ENCODE results near the gene PBOV1. TPM values are rescaled to one million over a fixed set of nuclear protein-coding genes. Genes with fewer than 3 reads are reported as not detected.
A peak's percentile ranks its signal among the peaks of the same experiment; 100 is the strongest.

The PBOV1 gene
- total and polyA plus RNA-seq, 4 donors, result 0.04 TPM; not detected in 3

DNA sequence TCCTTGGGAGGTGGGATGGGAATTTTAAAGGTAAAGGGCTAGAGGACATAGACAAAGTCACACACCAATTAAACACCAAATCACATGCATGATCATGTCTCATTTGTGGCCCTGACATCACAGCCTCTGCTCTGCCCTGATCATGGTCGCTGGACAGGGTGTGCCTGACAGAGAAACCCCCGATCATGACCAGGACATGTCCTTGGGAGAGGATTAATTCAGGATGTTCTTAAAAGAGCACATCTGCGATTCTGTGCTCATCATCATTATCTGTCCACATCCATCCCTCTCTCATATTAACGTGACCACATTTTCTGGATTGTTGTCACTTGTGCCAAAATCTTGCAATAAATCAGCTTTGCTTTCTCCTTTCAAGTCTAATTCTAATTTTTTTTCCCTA is 7.7 kb upstream of the PBOV1 start:
- DNase-seq (no peak), ATAC-seq (ENCODE audit: insufficient read depth, low FRiP score) (no peak)
- WGBS, 2 donors, result 85 to 98% methylated on average over 4 of the region's 4 CpGs

DNA sequence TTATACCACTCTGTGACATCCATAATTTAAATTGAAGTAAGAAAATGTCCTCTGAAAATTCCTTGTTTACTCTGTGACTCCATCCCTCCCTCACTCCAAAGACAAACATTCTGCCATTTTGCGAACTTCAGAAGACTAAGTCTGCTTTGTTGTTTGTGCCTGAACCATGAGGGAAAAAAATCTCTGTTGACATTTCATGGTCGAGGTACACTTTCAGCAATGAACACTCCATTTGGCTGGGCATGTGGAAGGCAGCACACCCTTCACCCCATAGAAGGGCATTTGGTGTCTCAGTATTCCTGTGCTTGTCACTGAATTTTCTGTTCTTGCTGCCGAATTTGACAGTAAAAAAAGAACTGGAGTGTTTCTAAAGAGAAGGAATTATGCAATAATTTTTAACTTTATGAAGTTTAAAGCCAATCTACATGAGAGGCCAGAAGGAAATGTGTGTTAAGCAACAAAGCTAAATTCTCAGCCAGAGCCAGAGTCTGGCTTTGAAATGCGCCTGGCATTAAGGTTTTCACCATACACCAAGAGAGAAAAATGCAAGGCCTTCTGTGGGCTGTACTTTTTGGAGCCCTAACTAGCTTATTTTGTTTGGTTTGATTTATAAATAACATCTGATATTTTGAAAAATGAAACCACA is 4.7 kb upstream of the PBOV1 start:
- no peak for DNase-seq
- peaks cover 0 to 3% (median 0%) of the 10 kb centered on the region in 4 donors for H3K36me3 ChIP-seq (ENCODE audit: control insufficient read depth in 4 of 4, insufficient read depth in 4 of 4, low read length in 4 of 4)
- ATAC-seq (ENCODE audit: insufficient read depth, low FRiP score), result no peak
- H3K9me3 ChIP-seq (ENCODE audit: control insufficient read depth in 4 of 4, insufficient read depth in 3 of 4, low read length in 3 of 4), result no peaks in the 10 kb centered on the region
- no peak overlapping the region for H3K9ac ChIP-seq (ENCODE audit: insufficient read depth in 1 of 2, low read length in 2 of 2)
- TF ChIP-seq, protein P1, sequence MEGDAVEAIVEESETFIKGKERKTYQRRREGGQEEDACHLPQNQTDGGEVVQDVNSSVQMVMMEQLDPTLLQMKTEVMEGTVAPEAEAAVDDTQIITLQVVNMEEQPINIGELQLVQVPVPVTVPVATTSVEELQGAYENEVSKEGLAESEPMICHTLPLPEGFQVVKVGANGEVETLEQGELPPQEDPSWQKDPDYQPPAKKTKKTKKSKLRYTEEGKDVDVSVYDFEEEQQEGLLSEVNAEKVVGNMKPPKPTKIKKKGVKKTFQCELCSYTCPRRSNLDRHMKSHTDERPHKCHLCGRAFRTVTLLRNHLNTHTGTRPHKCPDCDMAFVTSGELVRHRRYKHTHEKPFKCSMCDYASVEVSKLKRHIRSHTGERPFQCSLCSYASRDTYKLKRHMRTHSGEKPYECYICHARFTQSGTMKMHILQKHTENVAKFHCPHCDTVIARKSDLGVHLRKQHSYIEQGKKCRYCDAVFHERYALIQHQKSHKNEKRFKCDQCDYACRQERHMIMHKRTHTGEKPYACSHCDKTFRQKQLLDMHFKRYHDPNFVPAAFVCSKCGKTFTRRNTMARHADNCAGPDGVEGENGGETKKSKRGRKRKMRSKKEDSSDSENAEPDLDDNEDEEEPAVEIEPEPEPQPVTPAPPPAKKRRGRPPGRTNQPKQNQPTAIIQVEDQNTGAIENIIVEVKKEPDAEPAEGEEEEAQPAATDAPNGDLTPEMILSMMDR (IDR thresholded peaks at IDR 0.05; ENCODE audit: control extremely low read depth, extremely low read depth), result no peak
- H3K4me3 ChIP-seq, result no peak overlapping the region
- H3K27me3 ChIP-seq (ENCODE audit: control insufficient read depth in 3 of 3, insufficient read depth in 3 of 3, low read length in 2 of 3), result no peaks in the 10 kb centered on the region
- peaks cover 0 to 3% (median 0%) of the 10 kb centered on the region in 5 donors for H3K4me1 ChIP-seq (ENCODE audit: control insufficient read depth in 5 of 5, insufficient read depth in 5 of 5, low read length in 5 of 5)
- 57 to 58% methylated on average over 4 of the region's 4 CpGs for WGBS, 2 donors
- peak overlapping the region in 1 of 2 donors; percentile 34 for H3K27ac ChIP-seq (ENCODE audit: low read depth in 1 of 2, low read length in 1 of 2)

More for the DNA sequence above, 7.7 kb upstream of the PBOV1 start:
- TF ChIP-seq, protein P1 (IDR thresholded peaks at IDR 0.05; ENCODE audit: control extremely low read depth, extremely low read depth), result no peak
- H3K4me1 ChIP-seq (ENCODE audit: control insufficient read depth in 5 of 5, insufficient read depth in 5 of 5, low read length in 5 of 5), result peaks cover 0 to 4% (median 2%) of the 10 kb centered on the region in 5 donors
- H3K27me3 ChIP-seq (ENCODE audit: control insufficient read depth in 3 of 3, insufficient read depth in 3 of 3, low read length in 2 of 3), result no peaks in the 10 kb centered on the region
- no peaks in the 10 kb centered on the region for H3K9me3 ChIP-seq (ENCODE audit: control insufficient read depth in 4 of 4, insufficient read depth in 3 of 4, low read length in 3 of 4)
- H3K9ac ChIP-seq (ENCODE audit: insufficient read depth in 1 of 2, low read length in 2 of 2), result no peak overlapping the region
- H3K36me3 ChIP-seq (ENCODE audit: control insufficient read depth in 4 of 4, insufficient read depth in 4 of 4, low read length in 4 of 4), result peaks cover 0 to 3% (median 0%) of the 10 kb centered on the region in 4 donors
- H3K4me3 ChIP-seq, result no peak overlapping the region
- H3K27ac ChIP-seq (ENCODE audit: low read depth in 1 of 2, low read length in 1 of 2), result no peak overlapping the region

DNA sequence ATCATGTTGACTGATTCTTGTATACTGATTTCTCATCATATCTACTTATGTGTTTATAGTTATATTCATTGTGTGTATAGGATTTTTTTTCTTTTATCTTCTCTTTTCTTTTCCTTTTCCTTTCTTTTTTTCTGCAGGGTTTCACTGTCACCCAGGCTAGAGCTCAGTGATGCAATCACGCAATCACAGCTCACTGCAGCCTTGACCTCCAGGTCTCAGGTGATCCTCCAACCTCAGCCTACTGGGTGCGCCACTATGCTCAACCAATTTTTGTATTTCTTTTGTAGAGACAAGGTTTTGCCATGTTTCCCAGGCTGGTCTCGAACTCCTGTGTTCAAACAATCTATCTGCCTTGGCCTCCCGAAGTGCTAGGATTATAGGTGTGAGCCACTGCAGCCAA is 1.6 kb upstream of the PBOV1 start:
- no peak for ATAC-seq (ENCODE audit: insufficient read depth, low FRiP score)
- H3K27me3 ChIP-seq (ENCODE audit: control insufficient read depth in 3 of 3, insufficient read depth in 3 of 3, low read length in 2 of 3), result no peaks in the 10 kb centered on the region
- peaks cover 0 to 3% (median 0%) of the 10 kb centered on the region in 4 donors for H3K36me3 ChIP-seq (ENCODE audit: control insufficient read depth in 4 of 4, insufficient read depth in 4 of 4, low read length in 4 of 4)
- 96 to 100% methylated on average over 4 of the region's 4 CpGs for WGBS, 2 donors
- DNase-seq, result no peak
- H3K4me3 ChIP-seq, result no peak overlapping the region
- TF ChIP-seq, protein P1 (IDR thresholded peaks at IDR 0.05; ENCODE audit: control extremely low read depth, extremely low read depth), result no peak
- no peaks in the 10 kb centered on the region for H3K9me3 ChIP-seq (ENCODE audit: control insufficient read depth in 4 of 4, insufficient read depth in 3 of 4, low read length in 3 of 4)
- no peak overlapping the region for H3K9ac ChIP-seq (ENCODE audit: insufficient read depth in 1 of 2, low read length in 2 of 2)
- H3K27ac ChIP-seq (ENCODE audit: low read depth in 1 of 2, low read length in 1 of 2), result no peak overlapping the region
- no peaks in the 10 kb centered on the region for H3K4me1 ChIP-seq (ENCODE audit: control insufficient read depth in 5 of 5, insufficient read depth in 5 of 5, low read length in 5 of 5)

Data from lung (tissue), 12 donors.